Upper lobe of left lung (tissue), 6 donors: ENCODE measurements around the gene IL6R. TPM values are rescaled to one million over a fixed set of nuclear protein-coding genes. Genes with fewer than 3 reads are reported as not detected.
A peak's percentile ranks its signal among the peaks of the same experiment; 100 is the strongest.

Experiments
- ATAC-seq, 2 donors: fragments of 200-7000 bp; cut with Tn5 transposase; one replicate each; pipeline ENCODE4 v1.9.1; 2022; ENCODE audit warnings: mild to moderate bottlenecking in 2 of 2, moderate library complexity in 2 of 2; ENCODE audit not compliant: low FRiP score in 2 of 2
- DNase-seq, 2 donors: peaks; one replicate each; pipeline ENCODE4 v3.0.0-alpha.2; 2019 to 2020
- H3K27ac ChIP-seq, 4 donors: fragments of 200-600 bp; sonication (generic); one replicate each; pipeline ENCODE4 v1.5.1; 2016 to 2019
- H3K27me3 ChIP-seq, 4 donors: fragments of 200-600 bp; sonication (generic); one replicate each; pipeline ENCODE4 v1.5.1; 2017 to 2019
- H3K36me3 ChIP-seq, 4 donors: fragments of 200-600 bp; sonication (generic); one replicate each; pipeline ENCODE4 v1.5.1; 2016 to 2019
- H3K4me1 ChIP-seq, 4 donors: fragments of 200-600 bp; sonication (generic); one replicate each; pipeline ENCODE4 v1.5.1; 2018 to 2019
- H3K4me3 ChIP-seq, 4 donors: fragments of 200-600 bp; sonication (generic); one replicate each; pipeline ENCODE4 v1.5.1; 2017 to 2019; ENCODE audit warnings: mild to moderate bottlenecking in 2 of 4, moderate library complexity in 1 of 4
- H3K9me3 ChIP-seq, 4 donors: fragments of 200-600 bp; sonication (generic); one replicate each; pipeline ENCODE4 v1.5.1; 2018 to 2019
- CTCF ChIP-seq, 6 experiments: fragments of 450-650 bp in 4 of 6; fragments of 200-600 bp in 2 of 6; sonication (generic) in 2 of 6; IDR thresholded peaks; one replicate each; pipeline ENCODE4 v1.5.1; 2016 to 2019; ENCODE audit warnings: antibody characterized with exemption in 6 of 6
- EP300 ChIP-seq, 4 donors: sonication (generic); formaldehyde crosslinking; IDR thresholded peaks; one replicate each; pipeline ENCODE4 v1.5.1; 2017; ENCODE audit warnings: antibody characterized with exemption in 4 of 4, control low read depth in 2 of 4
- POLR2A ChIP-seq, 4 donors: fragments of 450-650 bp; IDR thresholded peaks; one replicate each; pipeline ENCODE4 v1.5.1; 2016 to 2017; ENCODE audit warnings: antibody characterized with exemption in 4 of 4, mild to moderate bottlenecking in 2 of 4
- POLR2AphosphoS5 ChIP-seq, 2 donors: sonication (generic); formaldehyde crosslinking; IDR thresholded peaks; one replicate each; pipeline ENCODE4 v1.5.1; 2017; ENCODE audit warnings: antibody characterized with exemption in 2 of 2
- WGBS, 2 donors: methylation state at CpG; one replicate each; pipeline ENCODE4 v1.1.5; 2017 to 2018; 5-methylcytosine and 5-hydroxymethylcytosine counted together
- total RNA-seq, 6 donors: library from RNA; depleted of rRNA in 4 of 6; stranded (reverse); fragments of >200 nt in 4 of 6; gene quantifications; one replicate each; pipeline versions ENCODE4 v1.1.0 to v1.2.1, GENCODE V29; 2016 to 2021
- donor health status: DM: no; HTN: no; CAD: no; lungs with moderate emphysema.
- donor health status: DM: no; HTN: yes; CAD: no; lungs with severe emphysema.

IL6R gene
- total RNA-seq, 6 donors from 2014 or later = 59.6 to 126 (median 97.5) TPM

- WGBS, 2 donors = 93% methylated on average over 2 of the region's 2 CpGs
- no peak overlapping the region for H3K27ac ChIP-seq
- TF ChIP-seq EP300 (IDR thresholded peaks at IDR 0.05) = no peak
- TF ChIP-seq POLR2A (IDR thresholded peaks at IDR 0.05) = no peak
- TF ChIP-seq CTCF (IDR thresholded peaks at IDR 0.05) = no peak
- TF ChIP-seq POLR2AphosphoS5 (IDR thresholded peaks at IDR 0.05) = no peak
- H3K9me3 ChIP-seq = no peaks in the 10 kb centered on the region
- H3K4me1 ChIP-seq = peaks cover 9 to 31% (median 26%) of the 10 kb centered on the region in 4 donors
- H3K36me3 ChIP-seq = peaks cover 0 to 25% (median 0%) of the 10 kb centered on the region in 4 donors
- H3K4me3 ChIP-seq = no peak overlapping the region
- H3K27me3 ChIP-seq = no peaks in the 10 kb centered on the region
- ATAC-seq = no peak
- DNase-seq = no peak
Observed at GRCh38 chr1:154471304-154471703, 66.2 kb downstream of the IL6R start.

- Histone ChIP-seq H3K4me1 (peaks cover 13 to 40% (median 26%) of the 10 kb centered on the region in 4 donors), H3K9me3 (no peaks in the 10 kb centered on the region), H3K27me3 (no peaks in the 10 kb centered on the region), H3K27ac (peak overlapping the region in 2 of 4 donors; percentile 32 to 42), H3K4me3 (no peak overlapping the region), H3K36me3 (peaks cover 0 to 10% (median 0%) of the 10 kb centered on the region in 4 donors)
- WGBS, 2 donors = 14 to 40% methylated on average over 3 of the region's 3 CpGs
- DNase-seq (peak in 1 of 2 donors; percentile 89), ATAC-seq (peak; percentile 31 to 76)
- no peak for TF ChIP-seq POLR2AphosphoS5 (IDR thresholded peaks at IDR 0.05)
- TF ChIP-seq POLR2A (IDR thresholded peaks at IDR 0.05) = no peak
- no peak for TF ChIP-seq EP300 (IDR thresholded peaks at IDR 0.05)
Observed at GRCh38 chr1:154474802-154475201, 69.7 kb downstream of the IL6R start.

- no peak overlapping the region for H3K27ac ChIP-seq
- H3K4me1 ChIP-seq = peaks cover 18 to 45% (median 25%) of the 10 kb centered on the region in 4 donors
- TF ChIP-seq EP300 (IDR thresholded peaks at IDR 0.05) = no peak
- no peak for TF ChIP-seq CTCF (IDR thresholded peaks at IDR 0.05)
- TF ChIP-seq POLR2AphosphoS5 (IDR thresholded peaks at IDR 0.05) = no peak
- TF ChIP-seq POLR2A (IDR thresholded peaks at IDR 0.05) = no peak
- H3K36me3 ChIP-seq = peaks cover 0 to 4% (median 0%) of the 10 kb centered on the region in 4 donors
- no peak for ATAC-seq
- no peak overlapping the region for H3K4me3 ChIP-seq
- no peaks in the 10 kb centered on the region for H3K9me3 ChIP-seq
- H3K27me3 ChIP-seq = no peaks in the 10 kb centered on the region
- DNase-seq = no peak
- WGBS, 2 donors = 100% methylated on average over 1 of the region's 1 CpG
Observed at GRCh38 chr1:154476791-154477190, 71.6 kb downstream of the IL6R start.

- Histone ChIP-seq H3K27me3 (no peaks in the 10 kb centered on the region), H3K4me3 (no peak overlapping the region), H3K36me3 (peaks cover 0 to under 1% (median 0%) of the 10 kb centered on the region in 4 donors), H3K27ac (no peak overlapping the region), H3K4me1 (peaks cover 20 to 45% (median 25%) of the 10 kb centered on the region in 4 donors), H3K9me3 (no peaks in the 10 kb centered on the region)
- DNase-seq = no peak
- 89 to 93% methylated on average over 8 of the region's 8 CpGs for WGBS, 2 donors
- ATAC-seq = no peak
- TF ChIP-seq CTCF (IDR thresholded peaks at IDR 0.05) = no peak
- TF ChIP-seq POLR2A (IDR thresholded peaks at IDR 0.05) = no peak
- no peak for TF ChIP-seq EP300 (IDR thresholded peaks at IDR 0.05)
- no peak for TF ChIP-seq POLR2AphosphoS5 (IDR thresholded peaks at IDR 0.05)
Observed at GRCh38 chr1:154478013-154478412, 72.9 kb downstream of the IL6R start.

GRCh38 chr1:154478639-154479038, 73.5 kb downstream of the IL6R start:
- WGBS, 2 donors = 29 to 35% methylated on average over 5 of the region's 5 CpGs
- Histone ChIP-seq H3K9me3 (no peaks in the 10 kb centered on the region), H3K27ac (peak overlapping the region in 1 of 4 donors; percentile 40), H3K27me3 (no peaks in the 10 kb centered on the region), H3K4me3 (no peak overlapping the region), H3K4me1 (peaks cover 26 to 50% (median 31%) of the 10 kb centered on the region in 4 donors), H3K36me3 (peaks cover 0 to 7% (median 0%) of the 10 kb centered on the region in 4 donors)
- TF ChIP-seq POLR2AphosphoS5 (IDR thresholded peaks at IDR 0.05) (no peak), POLR2A (IDR thresholded peaks at IDR 0.05) (no peak), EP300 (IDR thresholded peaks at IDR 0.05) (no peak), CTCF (IDR thresholded peaks at IDR 0.05) (peak in 3 of 6 experiments; percentile 16 to 36 (median 24))
- ATAC-seq (no peak), DNase-seq (no peak)
